OCI-LY7 (cell line): ENCODE data around the gene FAM180B.

ENCODE experiments used
- EZH2phosphoT487 ChIP-seq: fragments of 200-600 bp; sonication (generic); IDR thresholded peaks from 2 replicates; pipeline ENCODE4 v1.6.1; 2018; ENCODE audit warnings: low read depth, borderline replicate concordance, mild to moderate bottlenecking, mixed run types, antibody characterized with exemption, low read length, moderate library complexity, mixed read lengths
- TF ChIP-seq, protein P1 (sequence below): fragments of 200-600 bp; sonication (generic); conservative IDR thresholded peaks from 2 replicates; pipeline ENCODE4 v1.5.1; 2014; ENCODE audit warnings: mild to moderate bottlenecking, antibody characterized with exemption, low read length, moderate library complexity, mixed read lengths

DNA sequence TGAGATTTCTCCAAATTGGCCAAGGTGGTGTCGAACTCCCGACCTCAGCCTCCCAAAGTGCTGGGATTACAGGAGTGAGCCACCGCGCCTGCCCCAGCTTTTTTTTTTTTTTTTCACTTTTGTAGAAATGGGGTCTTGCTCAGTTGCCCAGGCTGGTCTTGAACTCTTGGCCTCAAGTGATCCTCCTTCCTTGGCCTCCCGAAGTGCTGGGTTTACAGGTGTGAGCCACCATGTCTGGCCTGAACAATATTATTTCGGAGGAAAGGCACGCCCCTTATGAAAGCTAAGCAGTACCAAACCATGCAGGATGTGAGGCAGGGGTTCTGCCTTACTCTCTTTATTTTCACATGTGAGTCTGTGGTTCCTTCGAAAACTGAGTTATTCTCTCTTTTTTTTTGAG, 39.8 kb downstream of the FAM180B start:
- TF ChIP-seq, protein P1, sequence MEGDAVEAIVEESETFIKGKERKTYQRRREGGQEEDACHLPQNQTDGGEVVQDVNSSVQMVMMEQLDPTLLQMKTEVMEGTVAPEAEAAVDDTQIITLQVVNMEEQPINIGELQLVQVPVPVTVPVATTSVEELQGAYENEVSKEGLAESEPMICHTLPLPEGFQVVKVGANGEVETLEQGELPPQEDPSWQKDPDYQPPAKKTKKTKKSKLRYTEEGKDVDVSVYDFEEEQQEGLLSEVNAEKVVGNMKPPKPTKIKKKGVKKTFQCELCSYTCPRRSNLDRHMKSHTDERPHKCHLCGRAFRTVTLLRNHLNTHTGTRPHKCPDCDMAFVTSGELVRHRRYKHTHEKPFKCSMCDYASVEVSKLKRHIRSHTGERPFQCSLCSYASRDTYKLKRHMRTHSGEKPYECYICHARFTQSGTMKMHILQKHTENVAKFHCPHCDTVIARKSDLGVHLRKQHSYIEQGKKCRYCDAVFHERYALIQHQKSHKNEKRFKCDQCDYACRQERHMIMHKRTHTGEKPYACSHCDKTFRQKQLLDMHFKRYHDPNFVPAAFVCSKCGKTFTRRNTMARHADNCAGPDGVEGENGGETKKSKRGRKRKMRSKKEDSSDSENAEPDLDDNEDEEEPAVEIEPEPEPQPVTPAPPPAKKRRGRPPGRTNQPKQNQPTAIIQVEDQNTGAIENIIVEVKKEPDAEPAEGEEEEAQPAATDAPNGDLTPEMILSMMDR: no peak
- no peak for TF ChIP-seq EZH2phosphoT487
